GM18519 (cell line): Measurements from ENCODE around the gene GNAL.
"Not testable (repeated sequence)": the region's sequence is repeated elsewhere in the genome, so short reads cannot be mapped to it uniquely, and the experiment has no call there.

Experiments
- ATAC-seq: cut with Tn5 transposase; IDR thresholded peaks from one replicate; pipeline ENCODE4 v1.9.1; 2021; ENCODE audit warnings: mild to moderate bottlenecking, moderate library complexity; ENCODE audit not compliant: unreplicated experiment, low FRiP score

Gene GNAL

GRCh38 chr18:11891737-11892136 lies 202.7 kb downstream of the GNAL start:
- ATAC-seq: no peak

- ATAC-seq: not testable (repeated sequence)
Measured at GRCh38 chr18:11892438-11892837, 203.4 kb downstream of the GNAL start.

GRCh38 chr18:11897781-11898180 lies 208.7 kb downstream of the GNAL start:
- ATAC-seq: no peak

GRCh38 chr18:11899063-11899462 lies 210.0 kb downstream of the GNAL start:
- no peak for ATAC-seq

- ATAC-seq: no peak
Measured at GRCh38 chr18:11901826-11902438, 212.9 kb downstream of the GNAL start.

- ATAC-seq: no peak
Measured at GRCh38 chr18:11902522-11903292, 213.6 kb downstream of the GNAL start.

- ATAC-seq: no peak
Measured at GRCh38 chr18:11905613-11906012, 216.5 kb downstream of the GNAL start.

GRCh38 chr18:11906176-11906575 lies 217.1 kb downstream of the GNAL start:
- no peak for ATAC-seq

GRCh38 chr18:11906926-11907874 lies 218.1 kb downstream of the GNAL start:
- ATAC-seq: no peak

- ATAC-seq: peak; percentile 60
Measured at GRCh38 chr18:11908182-11909060, 219.4 kb downstream of the GNAL start, which contains the start of gene MPPE1. MPPE1 (minus strand) TSS chr18:11908317; CDS start chr18:11897264, 11,053 bp downstream.

- ATAC-seq: no peak
Measured at GRCh38 chr18:11909061-11909455, 220.0 kb downstream of the GNAL start.

GRCh38 chr18:11909591-11910026 lies 220.5 kb downstream of the GNAL start:
- ATAC-seq: no peak

- ATAC-seq: not testable (repeated sequence)
Measured at GRCh38 chr18:11916880-11917279, 227.8 kb downstream of the GNAL start.

- ATAC-seq: not testable (repeated sequence)
Measured at GRCh38 chr18:11919522-11919921, 230.5 kb downstream of the GNAL start.

GRCh38 chr18:11923450-11923849 lies 234.4 kb downstream of the GNAL start:
- no peak for ATAC-seq

GRCh38 chr18:11925800-11926481 lies 236.9 kb downstream of the GNAL start:
- no peak for ATAC-seq

GRCh38 chr18:11927497-11927896 lies 238.4 kb downstream of the GNAL start:
- no peak for ATAC-seq

GRCh38 chr18:11932393-11932792 lies 243.3 kb downstream of the GNAL start:
- no peak for ATAC-seq
